Activated CD8-positive, alpha-beta memory T cell treated with anti-CD3 and anti-CD28 coated beads, Interleukin-2, amount 10 ng/mL, durations not matched to agents 7 days and 5 days (primary cell): Measurements from ENCODE around the gene RABGEF1. TPM values are rescaled to one million over a fixed set of nuclear protein-coding genes. Genes with fewer than 3 reads are reported as not detected.
"Not testable (repeated sequence)": the region's sequence is repeated elsewhere in the genome, so short reads cannot be mapped to it uniquely, and the experiment has no call there.

Source experiments
- ATAC-seq: fragments of 150-1000 bp; cut with Tn5 transposase; one replicate; pipeline ENCODE4 v1.10.0; 2021; ENCODE audit warnings: moderate library complexity
- CTCF ChIA-PET: fragments of 350-600 bp; sonication (Branson Sonifier 250); formaldehyde crosslinking; loops from one replicate; lab custom pipeline; 2021; ENCODE audit warnings: antibody characterized with exemption; lab: Charles Lee
- DNase-seq: peaks from one replicate; pipeline ENCODE4 v3.0.0-alpha.2; 2020
- H3K27ac Mint-ChIP-seq: one replicate; pipeline ENCODE4 v1.8.0; 2021; ENCODE audit warnings: mild to moderate bottlenecking, mixed read lengths
- H3K27me3 Mint-ChIP-seq: one replicate; pipeline ENCODE4 v1.8.0; 2021; ENCODE audit warnings: mixed read lengths
- H3K36me3 Mint-ChIP-seq: one replicate; pipeline ENCODE4 v1.8.0; 2021; ENCODE audit warnings: mild to moderate bottlenecking, mixed read lengths
- H3K4me1 Mint-ChIP-seq: one replicate; pipeline ENCODE4 v1.8.0; 2021; ENCODE audit warnings: mixed read lengths
- H3K4me3 Mint-ChIP-seq: one replicate; pipeline ENCODE4 v1.8.0; 2021; ENCODE audit warnings: mild to moderate bottlenecking, moderate library complexity, mixed read lengths
- H3K9me3 Mint-ChIP-seq: one replicate; pipeline ENCODE4 v1.8.0; 2022; ENCODE audit warnings: low read depth, mixed read lengths
- total RNA-seq, 2 experiments: library from RNA; stranded (reverse); gene quantifications; one replicate each; pipeline ENCODE4 v1.2.3, GENCODE V29; 2021

The RABGEF1 gene
- total RNA-seq, 2 experiments from 2014 or later: 21.7 to 25.6 TPM

- CTCF ChIA-PET, H3K27ac Mint-ChIP-seq, H3K4me1 Mint-ChIP-seq, H3K4me3 Mint-ChIP-seq, DNase-seq, H3K27me3 Mint-ChIP-seq, ATAC-seq: not testable (repeated sequence)
- Mint-ChIP-seq H3K36me3 (peaks cover 26% of the 10 kb centered on the region), H3K9me3 (peaks cover 10% of the 10 kb centered on the region)
Observed at GRCh38 chr7:66716634-66717033, 23.9 kb upstream of the RABGEF1 start.

GRCh38 chr7:66720561-66720960, 20.0 kb upstream of the RABGEF1 start:
- H3K27me3 Mint-ChIP-seq: no peaks in the 10 kb centered on the region
- H3K4me3 Mint-ChIP-seq: no peak overlapping the region
- H3K36me3 Mint-ChIP-seq: peaks cover 21% of the 10 kb centered on the region
- H3K9me3 Mint-ChIP-seq: peaks cover 12% of the 10 kb centered on the region
- no peak for DNase-seq
- H3K4me1 Mint-ChIP-seq: no peaks in the 10 kb centered on the region
- H3K27ac Mint-ChIP-seq: no peak overlapping the region
- no peak for ATAC-seq
- CTCF ChIA-PET: no interaction called here

GRCh38 chr7:66725843-66726242, 14.7 kb upstream of the RABGEF1 start:
- Mint-ChIP-seq H3K4me1 (no peaks in the 10 kb centered on the region), H3K27ac (no peak overlapping the region), H3K27me3 (no peaks in the 10 kb centered on the region), H3K36me3 (peaks cover 19% of the 10 kb centered on the region), H3K4me3 (no peak overlapping the region), H3K9me3 (peaks cover 12% of the 10 kb centered on the region)
- ATAC-seq (no peak), DNase-seq (no peak)
- CTCF ChIA-PET: no interaction called here

GRCh38 chr7:66727058-66727457, 13.5 kb upstream of the RABGEF1 start:
- no peak overlapping the region for H3K4me3 Mint-ChIP-seq
- no peak for ATAC-seq
- peaks cover 19% of the 10 kb centered on the region for H3K36me3 Mint-ChIP-seq
- no peaks in the 10 kb centered on the region for H3K4me1 Mint-ChIP-seq
- H3K27me3 Mint-ChIP-seq: no peaks in the 10 kb centered on the region
- peaks cover 12% of the 10 kb centered on the region for H3K9me3 Mint-ChIP-seq
- CTCF ChIA-PET: no interaction called here
- DNase-seq: no peak
- no peak overlapping the region for H3K27ac Mint-ChIP-seq

GRCh38 chr7:66728571-66728970, 12.0 kb upstream of the RABGEF1 start:
- Mint-ChIP-seq H3K36me3 (peaks cover 16% of the 10 kb centered on the region), H3K4me3 (no peak overlapping the region), H3K27ac (no peak overlapping the region), H3K9me3 (peaks cover 9% of the 10 kb centered on the region), H3K4me1 (no peaks in the 10 kb centered on the region), H3K27me3 (no peaks in the 10 kb centered on the region)
- DNase-seq (no peak), ATAC-seq (no peak)
- CTCF ChIA-PET: interaction anchor here (0.7 kb wide), 1 partner anchor 10 kb away, joined by 3 read pairs; no protein-coding TSS in a partner anchor

- Mint-ChIP-seq H3K9me3 (peaks cover 9% of the 10 kb centered on the region), H3K27ac (no peak overlapping the region), H3K27me3 (no peaks in the 10 kb centered on the region), H3K36me3 (peaks cover 13% of the 10 kb centered on the region), H3K4me1 (no peaks in the 10 kb centered on the region), H3K4me3 (no peak overlapping the region)
- ATAC-seq: no peak
- DNase-seq: no peak
- CTCF ChIA-PET: no interaction called here
Observed at GRCh38 chr7:66729274-66729673, 11.3 kb upstream of the RABGEF1 start.

GRCh38 chr7:66731986-66732385, 8.5 kb upstream of the RABGEF1 start:
- DNase-seq (no peak), ATAC-seq (peak; percentile 20)
- H3K27ac Mint-ChIP-seq: no peak overlapping the region

GRCh38 chr7:66732439-66732838, 8.1 kb upstream of the RABGEF1 start:
- CTCF ChIA-PET: no interaction called here
- ATAC-seq (peak; percentile 23), DNase-seq (no peak)
- H3K9me3 Mint-ChIP-seq: peaks cover 4% of the 10 kb centered on the region
- no peak overlapping the region for H3K4me3 Mint-ChIP-seq
- H3K27me3 Mint-ChIP-seq: no peaks in the 10 kb centered on the region
- no peak overlapping the region for H3K27ac Mint-ChIP-seq
- peaks cover 4% of the 10 kb centered on the region for H3K4me1 Mint-ChIP-seq
- H3K36me3 Mint-ChIP-seq: peaks cover 23% of the 10 kb centered on the region

More at GRCh38 chr7:66731986-66732385, 8.5 kb upstream of the RABGEF1 start:
- peaks cover 19% of the 10 kb centered on the region for H3K36me3 Mint-ChIP-seq
- CTCF ChIA-PET: interaction anchor here (0.7 kb wide), 1 partner anchor 174 kb away, joined by 3 read pairs; no protein-coding TSS in a partner anchor
- peaks cover 4% of the 10 kb centered on the region for H3K4me1 Mint-ChIP-seq
- no peak overlapping the region for H3K4me3 Mint-ChIP-seq
- peaks cover 4% of the 10 kb centered on the region for H3K9me3 Mint-ChIP-seq
- H3K27me3 Mint-ChIP-seq: no peaks in the 10 kb centered on the region

GRCh38 chr7:66734006-66734405, 6.5 kb upstream of the RABGEF1 start:
- peaks cover 26% of the 10 kb centered on the region for H3K36me3 Mint-ChIP-seq
- peaks cover 5% of the 10 kb centered on the region for H3K4me1 Mint-ChIP-seq
- no peak overlapping the region for H3K27ac Mint-ChIP-seq
- no peak overlapping the region for H3K4me3 Mint-ChIP-seq
- peaks cover 4% of the 10 kb centered on the region for H3K9me3 Mint-ChIP-seq
- ATAC-seq (no peak), DNase-seq (no peak)
- H3K27me3 Mint-ChIP-seq: no peaks in the 10 kb centered on the region
- CTCF ChIA-PET: no interaction called here

GRCh38 chr7:66735154-66735553, 5.4 kb upstream of the RABGEF1 start:
- Mint-ChIP-seq H3K4me1 (peaks cover 10% of the 10 kb centered on the region), H3K27me3 (no peaks in the 10 kb centered on the region), H3K4me3 (no peak overlapping the region), H3K27ac (no peak overlapping the region), H3K9me3 (peaks cover 4% of the 10 kb centered on the region), H3K36me3 (peaks cover 29% of the 10 kb centered on the region)
- DNase-seq (no peak), ATAC-seq (no peak)
- CTCF ChIA-PET: no interaction called here

- H3K27me3 Mint-ChIP-seq: no peaks in the 10 kb centered on the region
Observed at GRCh38 chr7:66735850-66736249, 4.7 kb upstream of the RABGEF1 start.

GRCh38 chr7:66736892-66737291, 3.6 kb upstream of the RABGEF1 start:
- Mint-ChIP-seq H3K36me3 (peaks cover 29% of the 10 kb centered on the region), H3K4me1 (peaks cover 14% of the 10 kb centered on the region), H3K27ac (no peak overlapping the region), H3K4me3 (no peak overlapping the region), H3K9me3 (peaks cover 4% of the 10 kb centered on the region), H3K27me3 (no peaks in the 10 kb centered on the region)
- ATAC-seq (no peak), DNase-seq (no peak)
- CTCF ChIA-PET: no interaction called here

More at GRCh38 chr7:66735850-66736249, 4.7 kb upstream of the RABGEF1 start:
- Mint-ChIP-seq H3K4me3 (no peak overlapping the region), H3K36me3 (peaks cover 29% of the 10 kb centered on the region), H3K4me1 (peaks cover 10% of the 10 kb centered on the region), H3K9me3 (peaks cover 4% of the 10 kb centered on the region), H3K27ac (no peak overlapping the region)
- DNase-seq (no peak), ATAC-seq (no peak)
- CTCF ChIA-PET: no interaction called here

- DNase-seq (no peak), ATAC-seq (no peak)
- H3K27me3 Mint-ChIP-seq: no peaks in the 10 kb centered on the region
- peaks cover 20% of the 10 kb centered on the region for H3K4me1 Mint-ChIP-seq
- peaks cover 4% of the 10 kb centered on the region for H3K9me3 Mint-ChIP-seq
- peaks cover 29% of the 10 kb centered on the region for H3K36me3 Mint-ChIP-seq
- no peak overlapping the region for H3K4me3 Mint-ChIP-seq
- CTCF ChIA-PET: no interaction called here
- H3K27ac Mint-ChIP-seq: no peak overlapping the region
Observed at GRCh38 chr7:66737667-66738066, 2.9 kb upstream of the RABGEF1 start.

- Mint-ChIP-seq H3K27me3 (no peaks in the 10 kb centered on the region), H3K36me3 (peaks cover 29% of the 10 kb centered on the region), H3K27ac (peak overlapping the region; percentile 99), H3K9me3 (peaks cover 4% of the 10 kb centered on the region), H3K4me3 (peak overlapping the region; percentile 98), H3K4me1 (peaks cover 21% of the 10 kb centered on the region)
- CTCF ChIA-PET: interaction anchor here (2.6 kb wide), 1 partner anchor 112 kb away, joined by 7 read pairs; the partner anchor contains the start of gene KCTD7
- DNase-seq (no peak), ATAC-seq (no peak)
Observed at GRCh38 chr7:66739477-66739876, 1.1 kb upstream of the RABGEF1 start.
